Smooth muscle cell (in vitro differentiated cells): Measurements from ENCODE around the gene CCBE1. TPM values are rescaled to one million over a fixed set of nuclear protein-coding genes. Genes with fewer than 3 reads are reported as not detected.

Experiments used
- DNase-seq: peaks from one replicate; lab custom pipeline; 2025; ENCODE audit not compliant: unreplicated experiment; lab: John Stamatoyannopoulos, UW
- H2AFZ ChIP-seq: fragments of 200-600 bp; sonication (generic); 2 replicates; pipeline ENCODE4 v1.6.0; 2016; ENCODE audit warnings: antibody characterized with exemption, low read depth, mild to moderate bottlenecking
- H3F3A ChIP-seq: fragments of 200-600 bp; sonication (generic); 2 replicates; pipeline ENCODE4 v1.6.0; 2017; ENCODE audit warnings: antibody characterized with exemption, low read depth
- H3K27ac ChIP-seq: fragments of 200-600 bp; sonication (generic); 2 replicates; pipeline ENCODE4 v1.5.1; 2016; ENCODE audit warnings: low read depth, mild to moderate bottlenecking
- H3K27me3 ChIP-seq: fragments of 200-600 bp; sonication (generic); 2 replicates; pipeline ENCODE4 v1.6.1; 2016; ENCODE audit warnings: low read depth, mild to moderate bottlenecking
- H3K36me3 ChIP-seq: fragments of 200-600 bp; sonication (generic); 2 replicates; pipeline ENCODE4 v1.5.1; 2016; ENCODE audit warnings: low read depth
- H3K4me1 ChIP-seq: fragments of 200-600 bp; sonication (generic); 2 replicates; pipeline ENCODE4 v1.5.1; 2016; ENCODE audit warnings: low read depth
- H3K4me2 ChIP-seq: fragments of 200-600 bp; sonication (generic); 2 replicates; pipeline ENCODE4 v1.6.0; 2016; ENCODE audit warnings: mild to moderate bottlenecking
- H3K4me3 ChIP-seq: fragments of 200-600 bp; sonication (generic); 2 replicates; pipeline ENCODE4 v1.5.1; 2016; ENCODE audit warnings: mild to moderate bottlenecking
- H3K79me2 ChIP-seq: fragments of 200-600 bp; sonication (generic); 2 replicates; pipeline ENCODE4 v1.6.0; 2016; ENCODE audit warnings: low read depth, mild to moderate bottlenecking
- H3K9ac ChIP-seq: fragments of 200-600 bp; sonication (generic); 2 replicates; pipeline ENCODE4 v1.6.0; 2016; ENCODE audit warnings: low read depth
- H3K9me3 ChIP-seq: fragments of 200-600 bp; sonication (generic); replicated peaks from 2 replicates; pipeline ENCODE4 v1.5.1; 2016; ENCODE audit warnings: low read depth
- H4K20me1 ChIP-seq: fragments of 200-600 bp; sonication (generic); 2 replicates; pipeline ENCODE4 v1.6.0; 2016; ENCODE audit warnings: low read depth
- CTCF ChIP-seq: fragments of 200-600 bp; sonication (generic); IDR thresholded peaks from 2 replicates; pipeline ENCODE4 v1.5.1; 2017; ENCODE audit warnings: borderline replicate concordance, mild to moderate bottlenecking, antibody characterized with exemption; ENCODE audit not compliant: insufficient read depth, poor library complexity, severe bottlenecking
- WGBS: methylation state at CpG from one replicate; pipeline ENCODE4 v1.1.7; 2016; ENCODE audit warnings: low lambda C conversion rate; 5-methylcytosine and 5-hydroxymethylcytosine counted together
- polyA plus RNA-seq: library from polyadenylated mRNA; unstranded; fragments of >200 nt; fragmentation: Nextera tagmentation; extraction: Ambion mirVana; gene quantifications from 2 replicates; pipeline ENCODE4 v1.2.1, GENCODE V29; 2016
- total RNA-seq: library from RNA; depleted of rRNA; stranded (reverse); fragments of >200 nt; gene quantifications from 2 replicates; pipeline ENCODE4 v1.2.3, GENCODE V29; 2014

CCBE1 gene
- total and polyA plus RNA-seq, 2 experiments from 2014 or later = 3.1 TPM; not detected in 1

GRCh38 chr18:59729781-59730180, 32.6 kb upstream of the CCBE1 start:
- no peaks in the 10 kb centered on the region for H3K36me3 ChIP-seq

DNA sequence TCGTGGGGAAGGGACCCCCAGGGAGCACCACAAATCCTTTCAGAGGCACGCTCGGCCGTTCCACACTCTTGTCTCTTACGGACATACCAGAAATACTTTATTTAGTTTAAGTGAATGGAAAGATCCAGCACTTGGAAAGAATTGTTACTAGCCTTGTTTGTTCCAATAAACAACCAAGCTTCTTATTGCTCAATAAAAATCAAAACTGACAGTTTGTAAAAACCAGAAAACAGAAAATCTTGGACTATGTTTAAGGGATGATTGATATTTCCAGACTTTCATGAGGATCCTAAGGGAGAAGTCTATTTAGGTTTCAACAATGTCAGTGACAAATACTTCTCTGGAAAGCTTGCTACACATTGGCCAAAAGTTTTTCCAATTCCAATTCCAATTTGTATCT, 31.6 kb upstream of the CCBE1 start:
- Histone ChIP-seq H3K36me3 (no peaks in the 10 kb centered on the region), H3K9ac (no peak overlapping the region), H3K27ac (no peak overlapping the region), H3K4me1 (no peaks in the 10 kb centered on the region), H4K20me1 (no peaks in the 10 kb centered on the region), H3K9me3 (no peaks in the 10 kb centered on the region), H3K4me2 (no peak overlapping the region), H3K4me3 (no peak overlapping the region), H3K27me3 (peaks cover 31% of the 10 kb centered on the region), H2AFZ (no peak overlapping the region), H3K79me2 (no peaks in the 10 kb centered on the region), H3F3A (no peaks in the 10 kb centered on the region)
- no peak for TF ChIP-seq CTCF
- 88% methylated on average over 5 of the region's 5 CpGs for WGBS
- no peak for DNase-seq

More at GRCh38 chr18:59729781-59730180, 32.6 kb upstream of the CCBE1 start:
- H4K20me1 ChIP-seq = no peaks in the 10 kb centered on the region
- H3K4me3 ChIP-seq = no peak overlapping the region
- H3F3A ChIP-seq = no peaks in the 10 kb centered on the region
- no peak overlapping the region for H3K9ac ChIP-seq
- WGBS = 89% methylated on average over 3 of the region's 3 CpGs
- no peaks in the 10 kb centered on the region for H3K4me1 ChIP-seq
- no peak for TF ChIP-seq CTCF
- DNase-seq = no peak
- H2AFZ ChIP-seq = no peak overlapping the region
- no peak overlapping the region for H3K27ac ChIP-seq
- H3K4me2 ChIP-seq = no peak overlapping the region
- no peaks in the 10 kb centered on the region for H3K79me2 ChIP-seq
- peaks cover 26% of the 10 kb centered on the region for H3K27me3 ChIP-seq
- H3K9me3 ChIP-seq = no peaks in the 10 kb centered on the region

DNA sequence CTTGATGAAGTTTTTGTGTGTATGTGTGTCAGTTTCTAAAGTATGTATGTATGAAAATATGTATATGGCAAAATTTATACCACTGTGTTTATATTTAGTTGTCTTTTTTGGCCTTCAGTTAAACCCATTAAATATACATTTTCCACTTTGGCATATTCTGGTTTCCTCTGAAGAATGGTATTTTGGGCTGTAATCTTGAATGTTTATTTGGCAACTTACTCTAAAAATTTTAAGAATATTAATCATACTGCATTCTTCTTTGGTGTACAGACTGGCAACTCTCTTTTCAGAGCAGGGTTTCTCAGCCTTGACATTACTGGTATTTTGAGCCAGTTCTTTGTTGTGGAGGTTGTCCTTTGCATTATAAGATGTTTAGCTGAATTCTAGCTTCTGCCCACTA, 27.9 kb upstream of the CCBE1 start:
- Histone ChIP-seq H3K27me3 (peaks cover 15% of the 10 kb centered on the region), H3F3A (no peaks in the 10 kb centered on the region), H3K9me3 (no peaks in the 10 kb centered on the region), H3K9ac (no peak overlapping the region), H3K4me2 (no peak overlapping the region), H3K27ac (no peak overlapping the region), H3K79me2 (no peaks in the 10 kb centered on the region), H3K4me3 (no peak overlapping the region), H3K4me1 (no peaks in the 10 kb centered on the region), H2AFZ (no peak overlapping the region), H3K36me3 (no peaks in the 10 kb centered on the region), H4K20me1 (no peaks in the 10 kb centered on the region)
- DNase-seq = no peak
- TF ChIP-seq CTCF = no peak

DNA sequence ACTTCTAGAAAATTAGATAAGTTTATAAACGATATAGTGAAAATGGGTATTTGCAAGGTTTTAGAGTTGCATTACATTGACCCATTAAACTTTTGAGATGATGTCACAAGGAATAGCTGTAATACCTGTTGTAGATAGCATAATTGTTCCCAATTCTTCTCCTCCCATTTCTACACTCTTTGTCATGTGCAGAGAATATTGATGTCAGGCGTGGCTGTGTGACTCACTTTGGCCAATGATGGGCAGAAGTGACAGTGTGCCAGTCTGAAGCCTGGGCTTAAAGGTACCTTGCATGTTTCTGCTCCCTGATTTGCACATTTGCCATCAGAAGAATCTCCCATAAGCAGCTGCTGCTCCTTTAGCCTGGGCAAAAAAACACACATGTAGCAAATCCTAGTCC, 26.9 kb upstream of the CCBE1 start:
- DNase-seq = no peak
- H3K27ac ChIP-seq = no peak overlapping the region
- no peak overlapping the region for H3K4me3 ChIP-seq
- WGBS = 91% methylated on average over 2 of the region's 2 CpGs
- H2AFZ ChIP-seq = no peak overlapping the region
- H3K27me3 ChIP-seq = peaks cover 10% of the 10 kb centered on the region
- no peak for TF ChIP-seq CTCF
- H3F3A ChIP-seq = no peaks in the 10 kb centered on the region
- H3K79me2 ChIP-seq = no peaks in the 10 kb centered on the region
- H4K20me1 ChIP-seq = no peaks in the 10 kb centered on the region
- H3K36me3 ChIP-seq = no peaks in the 10 kb centered on the region
- no peak overlapping the region for H3K9ac ChIP-seq
- no peaks in the 10 kb centered on the region for H3K4me1 ChIP-seq
- H3K4me2 ChIP-seq = no peak overlapping the region
- H3K9me3 ChIP-seq = no peaks in the 10 kb centered on the region
